ENCODE data around the gene TMEM131.

DNA sequence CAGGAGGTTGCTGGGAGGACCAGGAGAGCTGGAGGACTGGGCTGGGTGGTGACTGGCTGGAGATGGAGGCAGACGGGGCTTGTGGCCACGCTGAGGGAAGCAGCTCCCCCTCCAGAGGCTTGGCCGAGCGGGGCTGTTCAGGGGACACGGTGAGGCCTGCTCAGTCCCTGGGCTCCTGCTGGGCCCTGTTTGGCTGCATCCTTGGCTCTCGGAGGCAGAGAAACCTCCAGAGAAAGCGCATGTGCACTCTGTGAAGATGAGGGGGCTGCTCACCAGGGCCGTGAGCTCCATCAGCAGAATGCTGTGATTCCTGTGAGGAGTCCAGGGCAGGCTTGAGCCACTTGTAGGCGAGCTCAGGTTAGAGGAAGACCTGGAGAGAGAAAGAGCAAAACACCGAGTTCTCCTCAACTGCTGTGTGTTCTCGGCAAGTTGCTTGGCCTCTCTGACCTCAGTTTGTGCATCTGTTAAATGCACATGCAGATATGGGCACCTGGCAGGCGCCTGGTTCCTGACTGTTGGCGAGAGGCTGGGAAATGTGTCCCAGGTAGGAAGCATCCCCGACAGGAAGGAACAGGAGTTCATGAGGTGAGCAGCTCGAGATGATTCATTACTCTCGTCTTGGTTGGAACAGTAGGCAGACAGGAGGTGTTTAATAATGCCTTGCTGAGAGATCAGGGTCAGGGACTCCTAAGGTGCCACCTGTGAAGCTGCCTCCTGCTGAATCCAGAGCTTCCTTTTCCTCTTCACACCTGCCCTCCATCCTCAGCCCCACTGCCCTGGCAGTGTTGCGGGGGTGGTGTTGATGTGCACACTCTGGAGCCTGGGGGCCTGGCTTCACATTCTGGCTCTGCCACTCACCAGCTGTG, 281.4 kb downstream of the TMEM131 start:
- TF ChIP-seq, protein P1, sequence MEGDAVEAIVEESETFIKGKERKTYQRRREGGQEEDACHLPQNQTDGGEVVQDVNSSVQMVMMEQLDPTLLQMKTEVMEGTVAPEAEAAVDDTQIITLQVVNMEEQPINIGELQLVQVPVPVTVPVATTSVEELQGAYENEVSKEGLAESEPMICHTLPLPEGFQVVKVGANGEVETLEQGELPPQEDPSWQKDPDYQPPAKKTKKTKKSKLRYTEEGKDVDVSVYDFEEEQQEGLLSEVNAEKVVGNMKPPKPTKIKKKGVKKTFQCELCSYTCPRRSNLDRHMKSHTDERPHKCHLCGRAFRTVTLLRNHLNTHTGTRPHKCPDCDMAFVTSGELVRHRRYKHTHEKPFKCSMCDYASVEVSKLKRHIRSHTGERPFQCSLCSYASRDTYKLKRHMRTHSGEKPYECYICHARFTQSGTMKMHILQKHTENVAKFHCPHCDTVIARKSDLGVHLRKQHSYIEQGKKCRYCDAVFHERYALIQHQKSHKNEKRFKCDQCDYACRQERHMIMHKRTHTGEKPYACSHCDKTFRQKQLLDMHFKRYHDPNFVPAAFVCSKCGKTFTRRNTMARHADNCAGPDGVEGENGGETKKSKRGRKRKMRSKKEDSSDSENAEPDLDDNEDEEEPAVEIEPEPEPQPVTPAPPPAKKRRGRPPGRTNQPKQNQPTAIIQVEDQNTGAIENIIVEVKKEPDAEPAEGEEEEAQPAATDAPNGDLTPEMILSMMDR (IDR thresholded peaks at IDR 0.05) = no peak
- no peak for TF ChIP-seq POLR2A (IDR thresholded peaks at IDR 0.05)
